ENCODE results near the gene SOCS1.
"Not testable (repeated sequence)": the region's sequence is repeated elsewhere in the genome, so short reads cannot be mapped to it uniquely, and the experiment has no call there.

The SOCS1 gene

DNA sequence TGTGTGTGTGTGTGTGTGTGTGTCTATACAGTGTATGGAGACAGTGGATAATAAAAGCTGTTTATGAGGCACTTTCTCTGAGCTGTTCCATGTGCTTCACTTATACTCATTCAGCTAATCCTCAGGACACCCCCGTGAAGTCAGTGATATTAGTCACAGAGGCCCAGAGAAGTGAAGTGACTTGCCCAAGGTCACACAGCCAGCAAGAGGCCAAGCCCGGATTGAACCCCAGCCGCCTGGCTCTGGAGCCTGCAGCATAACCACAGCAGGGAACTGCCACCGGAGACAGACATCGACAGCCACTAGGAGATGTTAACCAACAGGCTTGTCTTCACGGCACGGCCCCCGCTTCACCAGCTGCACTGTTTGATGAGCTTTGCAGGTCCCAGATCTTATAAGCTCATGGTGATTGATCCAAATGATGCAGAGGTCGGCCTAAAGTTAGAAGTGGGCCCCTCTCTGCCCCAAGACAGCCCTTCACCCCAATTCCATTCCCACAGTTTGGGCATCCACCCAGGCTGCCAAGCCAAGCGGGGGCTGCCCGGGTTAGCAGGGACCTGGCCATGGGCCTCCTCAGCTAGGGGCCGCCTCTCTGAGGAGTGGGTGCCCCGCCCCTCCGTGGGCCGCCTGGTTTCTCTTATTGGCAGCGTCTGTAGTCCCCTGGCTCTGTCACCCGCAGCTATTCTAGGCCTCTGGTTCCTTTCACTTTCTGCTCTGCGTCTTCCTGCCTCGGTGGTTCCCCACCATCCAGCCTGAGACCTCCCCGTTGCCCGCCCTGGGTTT lies 30.9 kb downstream of the SOCS1 start:
- TF ChIP-seq, protein P1, sequence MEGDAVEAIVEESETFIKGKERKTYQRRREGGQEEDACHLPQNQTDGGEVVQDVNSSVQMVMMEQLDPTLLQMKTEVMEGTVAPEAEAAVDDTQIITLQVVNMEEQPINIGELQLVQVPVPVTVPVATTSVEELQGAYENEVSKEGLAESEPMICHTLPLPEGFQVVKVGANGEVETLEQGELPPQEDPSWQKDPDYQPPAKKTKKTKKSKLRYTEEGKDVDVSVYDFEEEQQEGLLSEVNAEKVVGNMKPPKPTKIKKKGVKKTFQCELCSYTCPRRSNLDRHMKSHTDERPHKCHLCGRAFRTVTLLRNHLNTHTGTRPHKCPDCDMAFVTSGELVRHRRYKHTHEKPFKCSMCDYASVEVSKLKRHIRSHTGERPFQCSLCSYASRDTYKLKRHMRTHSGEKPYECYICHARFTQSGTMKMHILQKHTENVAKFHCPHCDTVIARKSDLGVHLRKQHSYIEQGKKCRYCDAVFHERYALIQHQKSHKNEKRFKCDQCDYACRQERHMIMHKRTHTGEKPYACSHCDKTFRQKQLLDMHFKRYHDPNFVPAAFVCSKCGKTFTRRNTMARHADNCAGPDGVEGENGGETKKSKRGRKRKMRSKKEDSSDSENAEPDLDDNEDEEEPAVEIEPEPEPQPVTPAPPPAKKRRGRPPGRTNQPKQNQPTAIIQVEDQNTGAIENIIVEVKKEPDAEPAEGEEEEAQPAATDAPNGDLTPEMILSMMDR (IDR thresholded peaks at IDR 0.05; ENCODE audit: insufficient read depth, low read depth, low read length, missing control alignments): no peak
- no peak for DNase-seq (ENCODE audit: low read depth)
- H3K4me3 ChIP-seq (ENCODE audit: low read length): no peak overlapping the region

DNA sequence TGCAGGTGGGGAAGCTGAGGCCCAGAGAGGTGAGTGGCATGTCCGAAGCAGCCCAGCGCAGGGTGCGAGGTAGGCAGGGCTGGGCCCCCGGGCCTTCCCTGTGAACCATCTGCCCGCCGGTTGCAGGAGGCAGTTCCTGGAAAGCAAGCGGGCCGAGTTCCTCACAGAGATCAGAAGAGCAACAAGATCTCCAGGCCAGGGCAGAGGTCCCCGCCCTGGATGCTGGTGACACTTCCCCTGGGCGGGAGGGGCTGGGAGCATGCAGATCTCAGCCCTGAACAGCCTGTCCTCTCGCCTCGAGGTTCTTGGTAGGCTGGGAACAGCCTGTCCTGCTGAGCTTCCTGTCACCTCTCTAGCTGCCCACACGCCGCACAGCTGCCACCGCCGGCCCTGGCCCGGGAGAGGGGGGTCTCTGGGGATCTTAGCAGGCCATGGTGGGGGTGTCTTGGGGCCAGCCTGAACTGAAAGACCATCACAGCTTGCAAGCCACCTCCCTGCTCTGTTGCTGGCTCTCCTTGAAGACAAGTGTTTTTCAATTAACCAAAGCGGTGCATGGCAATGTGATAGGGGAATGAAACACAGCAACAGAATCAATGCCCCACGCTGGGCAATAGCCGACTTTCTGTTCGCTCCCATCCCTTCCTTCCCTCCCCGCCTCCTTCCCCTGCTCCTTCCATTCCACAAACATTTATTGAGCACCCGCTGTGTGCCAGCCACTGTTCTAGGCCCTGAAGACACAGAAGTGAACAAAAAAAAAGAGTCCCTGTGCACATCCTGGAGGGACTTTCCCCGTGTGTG lies 31.7 kb downstream of the SOCS1 start:
- no peak for DNase-seq (ENCODE audit: low read depth)
- TF ChIP-seq, protein P1 (IDR thresholded peaks at IDR 0.05; ENCODE audit: insufficient read depth, low read depth, low read length, missing control alignments): no peak
- H3K4me3 ChIP-seq (ENCODE audit: low read length): no peak overlapping the region

DNA sequence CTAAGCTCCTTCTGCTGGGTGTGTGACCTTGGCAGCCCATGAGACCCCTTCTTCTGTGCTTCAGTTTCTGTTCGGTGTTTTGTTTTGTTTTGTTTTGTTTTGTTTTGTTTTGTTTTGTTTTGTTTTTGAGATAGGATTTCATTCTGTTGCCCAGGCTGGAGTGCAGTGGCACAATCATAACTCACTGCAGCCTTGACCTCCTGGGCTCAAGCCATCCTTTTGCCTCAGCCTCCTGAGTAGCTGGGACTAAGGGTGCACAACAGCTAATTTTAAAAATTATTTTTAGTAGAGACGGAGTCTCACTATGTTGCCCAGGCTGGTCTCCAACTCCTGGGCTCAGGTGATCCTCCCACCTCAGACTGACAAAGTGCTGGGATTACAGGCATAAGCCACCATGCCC lies 35.5 kb downstream of the SOCS1 start:
- H3K4me3 ChIP-seq (ENCODE audit: low read length); DNase-seq (ENCODE audit: low read depth): not testable (repeated sequence)

DNA sequence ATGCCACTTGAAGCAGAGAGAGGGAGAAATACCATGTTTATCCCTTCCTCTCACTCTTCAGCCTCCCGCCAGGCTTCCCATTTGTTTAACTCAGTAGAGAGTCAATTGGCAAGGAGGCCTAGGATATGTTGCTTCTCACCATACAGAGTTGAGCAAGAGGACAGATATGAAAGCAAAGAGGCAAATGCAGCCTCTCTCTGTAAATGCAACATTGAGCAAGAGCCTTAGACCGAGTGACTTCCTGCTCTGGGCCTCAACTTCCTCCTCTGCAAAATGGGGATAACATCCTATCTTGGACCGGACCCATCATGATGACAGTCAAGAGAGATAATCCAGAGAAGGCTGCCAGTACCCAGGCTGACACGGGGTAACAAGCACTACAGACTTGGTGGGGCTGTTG lies 36.8 kb downstream of the SOCS1 start:
- TF ChIP-seq, protein P1 (IDR thresholded peaks at IDR 0.05; ENCODE audit: insufficient read depth, low read depth, low read length, missing control alignments): no peak
- DNase-seq (ENCODE audit: low read depth): no peak
- H3K4me3 ChIP-seq (ENCODE audit: low read length): no peak overlapping the region

DNA sequence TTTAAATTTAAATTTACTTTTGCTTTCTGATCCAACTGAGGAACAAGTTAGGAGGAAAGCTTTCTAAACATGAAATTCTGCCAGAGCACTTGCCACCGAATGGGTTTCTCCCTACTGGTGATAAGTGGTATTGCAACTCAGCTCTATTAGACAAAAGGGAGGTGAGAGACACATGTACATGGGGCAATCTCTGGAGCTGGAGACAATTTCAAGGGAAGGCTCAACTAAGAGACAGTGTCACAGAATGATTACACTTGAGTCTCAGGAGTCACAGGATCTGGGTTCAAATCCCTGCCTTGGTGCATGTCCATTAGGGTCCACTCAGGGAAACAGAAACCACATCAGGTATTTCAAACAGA lies 37.4 kb downstream of the SOCS1 start:
- DNase-seq (ENCODE audit: low read depth): no peak
- TF ChIP-seq, protein P1 (IDR thresholded peaks at IDR 0.05; ENCODE audit: insufficient read depth, low read depth, low read length, missing control alignments): peak; percentile 48
- H3K4me3 ChIP-seq (ENCODE audit: low read length): no peak overlapping the region

DNA sequence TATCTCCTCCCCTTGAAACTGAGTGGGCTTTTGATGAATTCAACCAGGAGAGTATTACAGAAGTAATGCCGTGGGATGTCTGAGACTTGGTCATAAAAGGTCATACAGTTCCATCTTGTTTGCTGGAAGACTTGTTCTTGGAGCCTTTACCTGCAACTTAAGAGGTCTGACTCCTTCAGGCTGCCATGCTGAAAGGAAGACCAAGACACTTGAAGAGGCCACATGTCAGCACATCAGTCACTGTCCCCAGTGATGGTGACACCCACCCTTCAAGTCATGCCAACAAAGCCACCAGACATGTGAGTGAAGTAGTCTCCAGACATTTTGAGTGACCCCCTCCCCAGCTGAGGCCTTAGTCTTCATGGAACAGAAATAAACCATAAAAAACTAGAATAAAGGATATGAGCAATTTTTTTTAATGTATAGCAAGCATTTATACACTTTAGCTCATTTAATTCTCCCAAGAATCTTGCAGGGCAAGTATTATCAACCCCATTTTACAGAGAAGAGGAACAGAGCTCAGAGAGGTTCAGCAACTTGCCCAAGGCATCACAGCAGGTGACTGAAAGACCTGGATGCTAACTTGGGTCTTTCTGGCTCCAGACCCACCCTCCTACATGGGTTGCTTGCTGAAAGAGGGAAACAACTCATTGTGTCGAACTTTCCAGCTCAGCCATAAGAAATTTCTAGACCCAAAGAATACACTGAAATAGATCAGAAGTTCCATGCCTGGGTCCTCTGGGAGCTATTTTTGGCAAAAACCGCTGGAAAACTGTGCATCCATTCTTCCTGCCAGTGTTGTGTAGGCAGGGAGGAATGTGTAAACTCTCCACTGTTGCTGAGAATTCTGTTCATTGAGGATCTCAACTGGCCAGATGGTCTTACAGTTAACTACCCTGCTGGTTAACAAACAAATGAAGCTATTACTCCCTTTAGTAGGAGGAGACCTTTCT lies 38.1 kb downstream of the SOCS1 start:
- no peak for DNase-seq (ENCODE audit: low read depth)
- TF ChIP-seq, protein P1 (IDR thresholded peaks at IDR 0.05; ENCODE audit: insufficient read depth, low read depth, low read length, missing control alignments): no peak
- no peak overlapping the region for H3K4me3 ChIP-seq (ENCODE audit: low read length)
